ENCODE measurements around the gene BAAT. TPM values are rescaled to one million over a fixed set of nuclear protein-coding genes. Genes with fewer than 3 reads are reported as not detected.

The BAAT gene
- total and polyA plus RNA-seq, 7 donors, result 0.60 TPM; not detected in 6

- Histone ChIP-seq H3K27ac (no peak overlapping the region), H3K36me3 (no peaks in the 10 kb centered on the region), H3K27me3 (no peaks in the 10 kb centered on the region), H3K4me3 (no peak overlapping the region), H3K9me3 (no peaks in the 10 kb centered on the region), H3K4me1 (no peaks in the 10 kb centered on the region)
- intact Hi-C loops (cut with DNase I), result no loop called here
- 18 to 64% methylated on average over 7 of the region's 7 CpGs for WGBS, 2 donors
- TF ChIP-seq CTCF (IDR thresholded peaks at IDR 0.05), result no peak
- no peak for TF ChIP-seq POLR2A (IDR thresholded peaks at IDR 0.05)
- TF ChIP-seq EP300 (IDR thresholded peaks at IDR 0.05), result no peak
- no peak for TF ChIP-seq POLR2AphosphoS5 (IDR thresholded peaks at IDR 0.05)
- DNase-seq, result no peak
These were observed 29.8 kb downstream of the BAAT start for GRCh38 chr9:101354765-101355708.

- 49 to 81% methylated on average over 5 of the region's 5 CpGs for WGBS, 2 donors
- no peak for DNase-seq
- H3K9me3 ChIP-seq, result no peaks in the 10 kb centered on the region
- H3K27ac ChIP-seq, result no peak overlapping the region
- H3K27me3 ChIP-seq, result no peaks in the 10 kb centered on the region
- intact Hi-C loops (cut with DNase I), result no loop called here
- no peaks in the 10 kb centered on the region for H3K36me3 ChIP-seq
- H3K4me3 ChIP-seq, result no peak overlapping the region
- no peak for TF ChIP-seq POLR2A (IDR thresholded peaks at IDR 0.05)
- no peak for TF ChIP-seq POLR2AphosphoS5 (IDR thresholded peaks at IDR 0.05)
- no peaks in the 10 kb centered on the region for H3K4me1 ChIP-seq
These were observed 30.6 kb downstream of the BAAT start for GRCh38 chr9:101354143-101354764.

GRCh38 chr9:101353683-101354082 is 31.1 kb downstream of the BAAT start:
- Histone ChIP-seq H3K4me1 (no peaks in the 10 kb centered on the region), H3K4me3 (no peak overlapping the region), H3K36me3 (no peaks in the 10 kb centered on the region), H3K9me3 (no peaks in the 10 kb centered on the region), H3K27me3 (no peaks in the 10 kb centered on the region), H3K27ac (no peak overlapping the region)
- intact Hi-C loops (cut with DNase I), result no loop called here
- TF ChIP-seq CTCF (IDR thresholded peaks at IDR 0.05), result no peak
- 74 to 77% methylated on average over 2 of the region's 2 CpGs for WGBS, 2 donors
- DNase-seq, result no peak

DNA sequence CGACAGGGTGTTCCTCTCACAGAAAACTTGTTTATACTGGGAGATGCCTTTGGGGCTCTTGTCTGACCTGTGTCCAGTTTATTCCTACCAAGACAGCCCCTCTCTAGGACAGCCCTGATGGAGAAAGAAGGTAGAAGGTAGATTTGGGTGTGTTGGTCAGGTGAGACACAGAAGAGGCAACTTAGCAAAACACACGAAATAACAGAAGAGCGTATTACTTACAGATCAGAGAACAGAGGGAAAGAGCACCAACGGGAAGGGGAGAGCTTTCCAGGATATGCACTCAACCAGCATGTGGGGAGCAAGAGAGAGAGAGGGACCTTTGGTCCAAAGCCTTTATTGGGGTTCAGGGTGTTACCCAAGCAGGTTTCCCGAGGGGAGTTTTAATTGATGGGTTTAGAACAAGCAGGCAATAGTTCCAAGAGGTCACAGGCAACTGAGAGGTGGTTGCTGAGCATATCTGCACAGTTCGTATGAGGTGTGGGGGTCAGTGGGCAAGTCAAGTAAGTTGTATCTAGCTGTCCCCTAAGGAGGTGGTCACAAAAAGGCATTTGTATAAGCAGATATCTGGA is 31.8 kb downstream of the BAAT start:
- H3K36me3 ChIP-seq, result no peaks in the 10 kb centered on the region
- no peaks in the 10 kb centered on the region for H3K9me3 ChIP-seq
- TF ChIP-seq POLR2AphosphoS5 (IDR thresholded peaks at IDR 0.05) (no peak), EP300 (IDR thresholded peaks at IDR 0.05) (no peak), POLR2A (IDR thresholded peaks at IDR 0.05) (no peak), CTCF (IDR thresholded peaks at IDR 0.05) (no peak)
- DNase-seq, result no peak
- H3K27ac ChIP-seq, result no peak overlapping the region
- WGBS, 2 donors, result 80 to 85% methylated on average over 6 of the region's 6 CpGs
- H3K27me3 ChIP-seq, result no peaks in the 10 kb centered on the region
- no peak overlapping the region for H3K4me3 ChIP-seq
- intact Hi-C loops (cut with DNase I), result no loop called here
- H3K4me1 ChIP-seq, result no peaks in the 10 kb centered on the region

DNA sequence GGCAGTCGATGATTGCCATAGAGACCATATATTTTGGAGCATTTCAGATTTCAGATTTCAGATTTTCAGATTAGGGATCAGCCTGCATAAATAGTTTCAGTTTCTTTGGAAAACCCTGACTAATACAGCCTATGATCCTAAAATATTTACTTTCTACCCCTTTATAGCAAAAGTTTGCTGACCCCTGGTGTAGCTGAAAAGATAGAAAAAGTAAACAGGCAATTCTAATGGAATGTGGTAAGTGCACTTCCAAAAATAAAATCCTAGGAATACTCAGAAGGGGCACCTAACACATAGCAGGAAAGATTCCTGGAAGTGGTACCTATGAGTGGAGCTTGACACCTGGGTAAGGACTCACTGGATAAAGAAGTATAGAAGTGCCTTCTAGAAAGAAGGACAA is 34.5 kb downstream of the BAAT start:
- intact Hi-C loops (cut with DNase I), result no loop called here
- Histone ChIP-seq H3K27me3 (peaks cover 0 to 3% (median 0%) of the 10 kb centered on the region in 3 donors), H3K9me3 (no peaks in the 10 kb centered on the region), H3K4me1 (no peaks in the 10 kb centered on the region), H3K36me3 (no peaks in the 10 kb centered on the region), H3K4me3 (no peak overlapping the region), H3K27ac (no peak overlapping the region)
- TF ChIP-seq POLR2A (IDR thresholded peaks at IDR 0.05) (no peak), POLR2AphosphoS5 (IDR thresholded peaks at IDR 0.05) (no peak), EP300 (IDR thresholded peaks at IDR 0.05) (no peak), CTCF (IDR thresholded peaks at IDR 0.05) (no peak)
- 80 to 86% methylated on average over 1 of the region's 1 CpG for WGBS, 2 donors
- DNase-seq, result no peak
